HCT116 (cell line): ENCODE results near the gene CHST8. TPM values are rescaled to one million over a fixed set of nuclear protein-coding genes. Genes with fewer than 3 reads are reported as not detected.

Experiments used
- ATAC-seq: fragments of 200-7000 bp; cut with Tn5 transposase; 2 replicates; pipeline ENCODE4 v1.9.1; 2020; ENCODE audit warnings: mild to moderate bottlenecking, moderate library complexity
- BruUV-seq: library from RNA; stranded (reverse); fragments of 400-500 nt; replicated peaks from 2 replicates; lab custom pipeline; 2021; lab: Mats Ljungman, UMichigan
- CTCF ChIA-PET: fragments of 300-600 bp; sonication (Branson Sonifier 250); formaldehyde crosslinking; loops from one replicate; lab custom pipeline; 2021; ENCODE audit warnings: antibody characterized with exemption; lab: Charles Lee
- POLR2A ChIA-PET: fragments of 300-600, 350-600 bp; sonication (Branson Sonifier 250); formaldehyde crosslinking; loops from one replicate; lab custom pipeline; 2021; ENCODE audit warnings: antibody characterized with exemption; lab: Charles Lee
- RAD21 ChIA-PET, 2 experiments: fragments of 300-600 bp; sonication (Branson Sonifier 250); formaldehyde crosslinking; loops; one replicate each; lab custom pipeline; 2023; ENCODE audit warnings: low total read pairs in 2 of 2; ENCODE audit not compliant: uncharacterized antibody in 2 of 2, unreplicated experiment in 2 of 2, low non-redundant PET in 1 of 2; lab: Charles Lee
- DNase-seq: peaks from one replicate; pipeline ENCODE4 v3.0.0-alpha.2; 2010; ENCODE audit warnings: low read depth, low spot score
- H2AFZ ChIP-seq: fragments of 200-600 bp; shearing (Covaris generic), sonication (generic); 2 replicates; pipeline ENCODE4 v1.6.1; 2017; ENCODE audit warnings: low read depth, mixed run types, mixed read lengths, antibody characterized with exemption, low read length; ENCODE audit not compliant: poor library complexity, severe bottlenecking
- H3K27ac ChIP-seq: 2 replicates; pipeline ENCODE4 v1.5.1; 2012; ENCODE audit warnings: low read depth, low read length
- H3K27me3 ChIP-seq: fragments of 200-600 bp; sonication (generic); 2 replicates; pipeline ENCODE4 v1.6.1; 2016; ENCODE audit warnings: mixed run types, low read length, mixed read lengths; ENCODE audit not compliant: insufficient read depth
- H3K36me3 ChIP-seq, 2 experiments: fragments of 200-500 bp in 1 of 2; fragments of 200-600 bp in 1 of 2; sonication (Bioruptor generic) in 1 of 2; sonication (generic) in 1 of 2; 2 replicates each; pipeline versions ENCODE4 v1.5.1 to v1.6.1; 2014 to 2016; ENCODE audit warnings: low read length in 2 of 2, inconsistent platforms in 1 of 2, mixed read lengths in 1 of 2, mixed run types in 1 of 2; ENCODE audit not compliant: insufficient read depth in 2 of 2, control insufficient read depth in 1 of 2
- H3K4me1 ChIP-seq, 2 experiments: fragments of 200-600 bp in 1 of 2; sonication (generic) in 1 of 2; 2 replicates each; pipeline versions ENCODE4 v1.5.1 to v1.6.1; 2012 to 2017; ENCODE audit warnings: low read length in 2 of 2, inconsistent platforms in 1 of 2, mild to moderate bottlenecking in 1 of 2, mixed read lengths in 1 of 2, mixed run types in 1 of 2, moderate library complexity in 1 of 2; ENCODE audit not compliant: insufficient read depth in 2 of 2, control insufficient read depth in 1 of 2
- H3K4me2 ChIP-seq: fragments of 200-600 bp; sonication (generic); 2 replicates; pipeline ENCODE4 v1.6.1; 2017; ENCODE audit warnings: mixed run types, low read length, mixed read lengths
- H3K4me3 ChIP-seq, 2 experiments: fragments of 200-600 bp in 1 of 2; sonication (generic) in 1 of 2; replicated peaks in 1 of 2; 2 replicates each; pipeline ENCODE4 v1.5.1; 2011 to 2016; ENCODE audit warnings: low read length in 2 of 2, control low read depth in 1 of 2, low read depth in 1 of 2, mild to moderate bottlenecking in 1 of 2, mixed read lengths in 1 of 2, mixed run types in 1 of 2
- H3K79me2 ChIP-seq: fragments of 200-600 bp; sonication (generic); 2 replicates; pipeline ENCODE4 v1.6.1; 2017; ENCODE audit warnings: mild to moderate bottlenecking, mixed run types, low read length, moderate library complexity, mixed read lengths; ENCODE audit not compliant: insufficient read depth
- H3K9ac ChIP-seq: fragments of 200-600 bp; sonication (generic); 2 replicates; pipeline ENCODE4 v1.6.1; 2016; ENCODE audit warnings: low read length, mixed read lengths
- H3K9me2 ChIP-seq: fragments of 200-600 bp; sonication (generic), shearing (Covaris generic); 2 replicates; pipeline ENCODE4 v1.6.1; 2017; ENCODE audit warnings: mixed run types, mild to moderate bottlenecking, moderate library complexity; ENCODE audit not compliant: insufficient read depth
- H3K9me3 ChIP-seq, 2 experiments: fragments of 200-500 bp in 1 of 2; fragments of 200-600 bp in 1 of 2; sonication (Bioruptor generic) in 1 of 2; sonication (generic) in 1 of 2; 2 replicates each; pipeline ENCODE4 v1.6.1; 2014 to 2017; ENCODE audit warnings: low read length in 2 of 2, mixed read lengths in 2 of 2, inconsistent platforms in 1 of 2, low read depth in 1 of 2, mild to moderate bottlenecking in 1 of 2, mixed run types in 1 of 2, moderate library complexity in 1 of 2; ENCODE audit not compliant: control insufficient read depth in 1 of 2, insufficient read depth in 1 of 2
- H4K20me1 ChIP-seq: fragments of 200-600 bp; sonication (generic), shearing (Covaris generic); 2 replicates; pipeline ENCODE4 v1.6.1; 2017; ENCODE audit warnings: mixed run types, mild to moderate bottlenecking, moderate library complexity; ENCODE audit not compliant: insufficient read depth
- CTCF ChIP-seq, 3 experiments: fragments of 200-600 bp in 1 of 3; sonication (generic) in 1 of 3; IDR thresholded peaks in 2 of 3; conservative IDR thresholded peaks in 1 of 3; 2 replicates each; pipeline ENCODE4 v1.5.1; 2012 to 2017; ENCODE audit warnings: low read depth in 2 of 3, low read length in 2 of 3, antibody characterized with exemption in 1 of 3, borderline replicate concordance in 1 of 3, control low read depth in 1 of 3, mild to moderate bottlenecking in 1 of 3, mixed read lengths in 1 of 3, mixed run types in 1 of 3, moderate library complexity in 1 of 3; ENCODE audit not compliant: insufficient read depth in 1 of 3
- EGR1 ChIP-seq: IDR thresholded peaks from 2 replicates; pipeline ENCODE4 v1.6.1; 2012; ENCODE audit warnings: low read depth
- MAX ChIP-seq: IDR thresholded peaks from 2 replicates; pipeline ENCODE4 v1.6.1; 2012
- SIN3A ChIP-seq: IDR thresholded peaks from 2 replicates; pipeline ENCODE4 v1.6.1; 2012; ENCODE audit warnings: low read depth
- YY1 ChIP-seq: IDR thresholded peaks from 2 replicates; pipeline ENCODE4 v1.6.1; 2011; ENCODE audit warnings: low read length, low read depth, moderate library complexity, mild to moderate bottlenecking; ENCODE audit not compliant: insufficient replicate concordance; ENCODE audit errors: extremely low read depth
- ZBTB33 ChIP-seq: IDR thresholded peaks from 2 replicates; pipeline ENCODE4 v1.6.1; 2011; ENCODE audit warnings: mild to moderate bottlenecking, low read length, moderate library complexity; ENCODE audit not compliant: insufficient replicate concordance; ENCODE audit errors: extremely low read depth
- ZFX ChIP-seq: fragments of 450-650 bp; IDR thresholded peaks from 2 replicates; pipeline ENCODE4 v1.6.1; 2017
- intact Hi-C: fragments of 100-400 bp; cut with micrococcal nuclease; formaldehyde crosslinking; loops from 2 replicates; pipeline ENCODE4 v1.10.0; 2022
- total RNA-seq: library from RNA; stranded (reverse); gene quantifications from one replicate; pipeline ENCODE4 v1.2.1, GENCODE V29; 2021; ENCODE audit not compliant: unreplicated experiment
- TF ChIP-seq, protein P1 (sequence below): IDR thresholded peaks from 2 replicates; pipeline ENCODE4 v1.6.1; 2012; ENCODE audit warnings: low read depth

CHST8 gene
- total RNA-seq, 1 experiment from 2014 or later: not detected

GRCh38 chr19:33660410-33661124 is 38.8 kb downstream of the CHST8 start (continued):
- TF ChIP-seq MAX: no peak

DNA sequence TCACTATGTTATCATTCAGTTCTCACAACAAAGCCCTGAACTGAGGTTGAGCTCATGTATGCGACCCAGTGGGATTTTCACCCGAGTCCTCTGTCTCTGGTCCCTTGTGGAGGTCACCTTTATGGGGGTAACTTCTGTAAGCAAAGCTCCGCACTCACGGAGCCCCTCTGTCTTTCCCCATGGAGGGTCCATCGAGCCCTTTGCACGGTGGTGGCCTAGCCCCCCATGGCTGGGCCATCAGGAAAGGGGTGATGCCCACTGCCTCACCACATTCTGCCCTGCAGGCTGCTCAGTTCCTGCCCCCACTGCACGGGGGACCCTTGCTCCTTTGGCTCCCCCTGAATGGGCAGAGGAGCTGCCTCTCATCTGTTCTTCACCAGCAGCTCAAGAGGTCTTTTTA is 39.6 kb downstream of the CHST8 start:
- intact Hi-C loops: no loop called here
- BruUV-seq: no TSS peak
- TF ChIP-seq ZFX (no peak), MAX (no peak), SIN3A (no peak), ZBTB33 (no peak), EGR1 (no peak), YY1 (no peak), CTCF (IDR thresholded peaks at IDR 0.05 in 2 of 3, conservative IDR thresholded peaks at IDR 0.05 in 1 of 3; ENCODE audit: borderline replicate concordance in 1 of 3, insufficient read depth in 1 of 3, low read depth in 2 of 3, low read length in 2 of 3) (no peak)
- TF ChIP-seq, protein P1, sequence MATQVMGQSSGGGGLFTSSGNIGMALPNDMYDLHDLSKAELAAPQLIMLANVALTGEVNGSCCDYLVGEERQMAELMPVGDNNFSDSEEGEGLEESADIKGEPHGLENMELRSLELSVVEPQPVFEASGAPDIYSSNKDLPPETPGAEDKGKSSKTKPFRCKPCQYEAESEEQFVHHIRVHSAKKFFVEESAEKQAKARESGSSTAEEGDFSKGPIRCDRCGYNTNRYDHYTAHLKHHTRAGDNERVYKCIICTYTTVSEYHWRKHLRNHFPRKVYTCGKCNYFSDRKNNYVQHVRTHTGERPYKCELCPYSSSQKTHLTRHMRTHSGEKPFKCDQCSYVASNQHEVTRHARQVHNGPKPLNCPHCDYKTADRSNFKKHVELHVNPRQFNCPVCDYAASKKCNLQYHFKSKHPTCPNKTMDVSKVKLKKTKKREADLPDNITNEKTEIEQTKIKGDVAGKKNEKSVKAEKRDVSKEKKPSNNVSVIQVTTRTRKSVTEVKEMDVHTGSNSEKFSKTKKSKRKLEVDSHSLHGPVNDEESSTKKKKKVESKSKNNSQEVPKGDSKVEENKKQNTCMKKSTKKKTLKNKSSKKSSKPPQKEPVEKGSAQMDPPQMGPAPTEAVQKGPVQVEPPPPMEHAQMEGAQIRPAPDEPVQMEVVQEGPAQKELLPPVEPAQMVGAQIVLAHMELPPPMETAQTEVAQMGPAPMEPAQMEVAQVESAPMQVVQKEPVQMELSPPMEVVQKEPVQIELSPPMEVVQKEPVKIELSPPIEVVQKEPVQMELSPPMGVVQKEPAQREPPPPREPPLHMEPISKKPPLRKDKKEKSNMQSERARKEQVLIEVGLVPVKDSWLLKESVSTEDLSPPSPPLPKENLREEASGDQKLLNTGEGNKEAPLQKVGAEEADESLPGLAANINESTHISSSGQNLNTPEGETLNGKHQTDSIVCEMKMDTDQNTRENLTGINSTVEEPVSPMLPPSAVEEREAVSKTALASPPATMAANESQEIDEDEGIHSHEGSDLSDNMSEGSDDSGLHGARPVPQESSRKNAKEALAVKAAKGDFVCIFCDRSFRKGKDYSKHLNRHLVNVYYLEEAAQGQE: no peak
- TF ChIP-seq, all 23 proteins: peak for 0
- Histone ChIP-seq H3K9me2 (no peaks in the 10 kb centered on the region), H3K4me2 (no peak overlapping the region), H3K9me3 (no peaks in the 10 kb centered on the region), H3K79me2 (no peaks in the 10 kb centered on the region), H3K27ac (no peak overlapping the region), H3K27me3 (no peaks in the 10 kb centered on the region), H3K4me3 (no peak overlapping the region), H4K20me1 (no peaks in the 10 kb centered on the region), H3K4me1 (no peaks in the 10 kb centered on the region), H2AFZ (no peak overlapping the region), H3K36me3 (no peaks in the 10 kb centered on the region), H3K9ac (no peak overlapping the region)
- ChIA-PET RAD21 (no interaction called here), CTCF (no interaction called here), POLR2A (no interaction called here)
- ATAC-seq (no peak), DNase-seq (no peak)
